RPMI8226 (cell line): ENCODE data around the gene PHF2.

Experiments used
- DNase-seq: peaks from one replicate; pipeline ENCODE4 v3.0.0-alpha.2; 2015

Gene PHF2

DNA sequence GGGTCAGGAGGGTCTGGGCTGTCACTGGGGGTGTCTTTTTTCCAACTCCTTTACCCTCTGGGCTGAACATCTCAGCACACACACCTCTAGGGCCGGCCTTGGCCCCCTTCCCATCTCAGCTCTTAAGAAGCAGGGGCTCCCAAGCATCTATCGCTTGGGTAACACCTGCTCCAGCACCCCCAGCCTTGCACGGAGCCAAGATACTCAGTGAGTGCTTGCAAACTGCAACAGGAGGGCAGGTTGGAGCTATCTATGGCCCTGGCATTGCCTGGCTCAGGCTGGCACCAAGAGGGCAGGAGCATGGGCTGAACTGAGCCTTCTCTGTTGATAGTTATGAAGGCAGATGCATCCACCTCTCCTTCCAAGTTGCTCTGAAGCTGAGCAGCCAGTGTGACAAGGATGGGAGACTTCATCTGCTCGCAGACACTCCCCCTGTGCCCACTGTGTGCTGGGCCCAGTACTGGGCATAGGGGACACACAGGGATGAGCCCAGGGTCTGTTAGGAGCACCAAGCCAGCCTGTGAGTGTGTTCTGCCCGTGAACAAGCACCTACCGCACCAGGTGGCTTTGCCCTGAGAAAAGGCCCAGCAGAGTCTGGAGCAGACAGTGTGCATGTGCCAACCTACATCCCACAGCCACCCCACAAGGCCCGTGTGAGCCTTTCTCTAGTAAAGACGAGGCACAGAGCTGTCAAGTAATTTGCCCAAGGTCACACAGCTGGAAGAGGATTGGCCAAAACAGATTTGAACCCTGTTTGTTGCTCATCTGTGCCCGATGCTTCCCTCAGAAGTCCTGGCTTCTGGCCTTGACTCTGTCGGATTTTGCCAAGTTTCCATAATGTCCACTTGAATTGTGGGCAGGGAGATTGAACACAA, 58.2 kb downstream of the PHF2 start:
- no peak for DNase-seq

DNA sequence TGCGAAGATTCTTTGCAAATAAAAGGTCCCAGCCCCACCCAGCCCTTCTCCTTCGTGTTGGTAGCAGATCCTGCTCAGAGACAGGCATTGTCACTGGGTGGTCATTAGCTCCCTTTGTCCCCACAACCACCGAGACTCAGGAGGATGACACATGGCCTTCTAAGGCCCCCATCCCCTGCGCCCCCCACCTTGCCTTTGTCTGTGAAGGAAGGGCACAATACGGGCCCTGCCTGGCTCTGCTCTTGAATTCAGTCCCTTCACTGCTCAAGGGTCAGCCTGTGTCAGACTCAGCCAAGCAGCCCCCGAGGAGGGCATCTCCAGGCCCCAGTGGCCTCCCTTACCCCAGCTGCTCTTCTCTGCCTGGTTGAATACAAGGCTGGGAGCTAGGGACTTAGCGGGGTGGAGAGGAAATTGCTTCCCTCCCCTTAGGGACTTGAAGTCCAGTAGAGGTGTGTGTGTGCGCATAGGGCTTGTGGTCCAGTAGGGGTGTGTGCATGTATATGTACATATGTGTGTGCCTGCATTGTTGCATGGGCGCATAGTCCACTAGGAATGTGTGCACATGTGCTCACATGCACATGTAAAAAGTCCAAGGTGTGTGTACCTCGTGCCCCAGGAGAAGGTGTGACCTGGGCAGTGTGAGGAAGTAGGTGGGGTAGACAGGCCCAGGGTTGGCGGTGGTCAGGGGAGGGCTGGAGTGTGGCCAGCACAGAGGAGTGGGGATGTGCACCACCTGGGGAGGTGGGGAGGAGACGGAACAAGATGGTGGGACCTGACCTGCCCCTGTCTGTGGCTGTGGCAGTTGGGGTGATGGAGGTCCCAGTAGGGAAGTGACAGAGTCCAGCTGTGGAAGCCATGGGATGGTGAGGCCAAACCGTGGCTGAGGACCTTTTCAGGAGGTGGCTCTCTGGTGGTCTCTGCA, 59.1 kb downstream of the PHF2 start:
- no peak for DNase-seq

DNA sequence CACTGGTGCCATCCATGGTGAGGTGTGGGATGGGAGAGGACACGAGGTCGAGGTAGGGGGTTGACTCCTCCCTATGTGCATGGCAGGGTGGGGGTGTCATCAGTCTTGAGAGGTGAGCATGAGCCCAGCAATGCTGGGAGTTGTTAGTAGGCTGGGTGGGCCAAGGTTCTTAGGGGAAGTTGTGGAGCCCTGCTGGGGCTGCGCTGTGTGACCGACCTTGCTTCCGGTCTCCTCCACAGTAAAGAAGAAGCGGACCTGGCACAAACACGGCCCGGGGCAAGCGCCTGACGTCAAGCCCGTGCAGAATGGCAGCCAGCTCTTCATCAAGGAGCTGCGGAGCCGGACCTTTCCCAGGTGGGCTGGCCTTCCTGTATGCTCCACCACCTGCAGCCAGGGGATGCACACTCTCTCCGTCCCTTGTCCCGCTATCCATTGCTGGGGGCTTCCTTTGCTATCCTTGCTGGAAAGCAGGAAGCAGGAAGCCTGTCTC, 59.8 kb downstream of the PHF2 start:
- DNase-seq: no peak

DNA sequence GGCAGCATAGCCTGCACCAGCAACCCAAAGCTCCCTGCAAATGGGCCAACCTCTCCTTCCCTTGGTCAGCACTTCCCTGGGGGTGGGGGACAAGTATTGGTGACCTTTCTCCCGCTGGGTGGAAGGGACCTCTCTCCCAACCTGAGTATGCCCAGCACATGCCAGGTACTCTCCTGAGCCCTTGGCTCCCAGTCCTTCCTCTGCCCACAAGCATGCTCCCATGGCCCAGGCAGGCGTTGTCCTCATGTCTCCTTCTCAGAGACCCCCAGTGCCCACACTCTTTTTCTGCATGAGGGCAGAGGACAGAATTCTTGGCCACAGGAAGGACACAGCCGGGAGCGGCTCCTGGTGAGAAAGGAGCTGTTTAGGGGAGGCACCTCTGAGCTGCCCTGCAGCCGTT, 60.3 kb downstream of the PHF2 start:
- no peak for DNase-seq

DNA sequence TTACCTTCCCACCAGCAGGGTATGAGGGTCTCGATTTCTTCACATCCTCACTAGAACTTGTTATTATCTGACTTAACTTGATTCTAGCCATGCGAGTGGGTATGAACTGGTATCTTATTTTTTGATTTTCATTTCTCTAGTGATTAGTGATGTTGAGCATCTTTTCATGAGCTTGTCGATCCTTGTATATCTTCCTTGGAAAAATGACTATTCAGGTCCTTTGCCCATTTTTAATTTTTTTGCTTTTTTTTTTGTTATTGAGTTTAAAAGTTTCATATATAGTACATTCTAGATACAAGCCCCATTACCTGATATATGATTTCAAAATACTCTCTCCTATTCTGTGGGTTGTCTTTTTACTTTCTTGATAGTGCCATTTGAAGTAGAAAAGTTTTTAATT, 61.5 kb downstream of the PHF2 start:
- DNase-seq: no peak

DNA sequence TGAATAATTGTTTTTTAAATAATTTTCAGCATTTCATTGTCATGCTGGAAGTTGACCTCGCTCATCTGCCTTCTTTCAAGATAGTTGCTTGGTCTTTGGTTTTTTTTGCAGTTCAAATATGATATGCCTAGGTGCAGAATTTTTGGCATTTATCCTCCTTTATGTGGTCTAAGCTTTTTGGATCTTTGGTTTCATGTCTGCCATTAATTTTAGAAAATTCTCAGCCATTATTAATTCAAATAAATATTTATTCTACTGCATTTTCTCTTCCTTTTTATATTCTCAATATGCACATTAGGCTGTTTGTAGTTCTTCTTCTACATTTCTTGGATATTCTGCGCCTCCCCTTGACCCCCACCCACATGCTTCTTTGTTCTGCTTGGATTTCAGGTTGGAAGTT, 63.6 kb downstream of the PHF2 start:
- DNase-seq: no peak

DNA sequence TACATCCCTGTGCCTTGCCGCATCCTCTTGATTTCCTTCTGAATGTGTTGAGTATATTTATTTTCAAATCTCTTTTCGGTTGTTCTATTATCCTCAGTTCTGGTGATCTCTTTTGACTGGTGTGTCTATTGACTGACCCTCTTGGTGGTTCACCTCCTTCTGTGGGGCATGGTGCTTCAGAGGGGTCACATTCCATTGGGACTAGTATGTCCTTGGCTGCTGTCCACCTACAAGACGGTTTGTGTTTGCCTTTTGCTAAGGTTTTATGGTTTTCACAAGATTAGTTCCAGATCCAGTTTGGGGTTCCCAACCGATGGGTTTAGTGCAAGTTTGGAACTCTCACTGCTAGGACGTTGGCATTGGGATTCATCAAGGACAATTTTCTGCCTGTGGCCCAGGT, 66.6 kb downstream of the PHF2 start:
- no peak for DNase-seq

DNA sequence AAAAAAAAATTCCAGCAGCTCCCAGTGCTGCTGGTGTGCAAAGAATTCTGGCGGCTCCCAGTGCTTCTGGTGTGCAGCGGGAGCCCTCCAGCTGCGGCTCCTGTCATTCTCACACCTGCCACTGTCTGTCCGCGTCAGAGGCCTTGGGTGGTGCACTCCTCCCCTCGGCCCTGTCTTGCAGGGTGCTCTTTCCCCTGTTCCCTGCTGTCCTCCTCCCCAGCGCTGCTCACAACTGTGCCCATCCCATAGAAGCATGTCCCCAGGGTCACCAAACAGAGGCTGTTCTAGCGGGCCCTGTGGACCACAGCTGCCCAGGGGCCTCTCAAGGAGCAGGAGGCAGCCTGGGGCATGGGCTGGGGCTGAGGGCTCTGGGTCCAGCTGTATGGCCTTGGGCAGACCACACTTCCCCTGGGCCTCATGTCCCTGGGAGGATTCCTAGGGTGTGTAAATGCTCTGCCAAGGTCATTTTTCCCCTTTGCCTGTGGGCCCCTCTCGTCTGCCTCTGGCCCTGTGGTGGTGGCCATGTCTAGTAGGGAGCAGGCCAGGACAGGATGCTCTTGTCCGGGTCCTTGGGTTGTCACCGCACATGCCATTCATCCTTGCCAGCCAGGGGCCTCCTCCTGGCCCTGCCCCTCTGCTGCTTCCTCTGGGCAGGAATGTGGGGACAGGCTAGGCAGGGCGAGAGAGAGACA, 68.2 kb downstream of the PHF2 start:
- DNase-seq: no peak

DNA sequence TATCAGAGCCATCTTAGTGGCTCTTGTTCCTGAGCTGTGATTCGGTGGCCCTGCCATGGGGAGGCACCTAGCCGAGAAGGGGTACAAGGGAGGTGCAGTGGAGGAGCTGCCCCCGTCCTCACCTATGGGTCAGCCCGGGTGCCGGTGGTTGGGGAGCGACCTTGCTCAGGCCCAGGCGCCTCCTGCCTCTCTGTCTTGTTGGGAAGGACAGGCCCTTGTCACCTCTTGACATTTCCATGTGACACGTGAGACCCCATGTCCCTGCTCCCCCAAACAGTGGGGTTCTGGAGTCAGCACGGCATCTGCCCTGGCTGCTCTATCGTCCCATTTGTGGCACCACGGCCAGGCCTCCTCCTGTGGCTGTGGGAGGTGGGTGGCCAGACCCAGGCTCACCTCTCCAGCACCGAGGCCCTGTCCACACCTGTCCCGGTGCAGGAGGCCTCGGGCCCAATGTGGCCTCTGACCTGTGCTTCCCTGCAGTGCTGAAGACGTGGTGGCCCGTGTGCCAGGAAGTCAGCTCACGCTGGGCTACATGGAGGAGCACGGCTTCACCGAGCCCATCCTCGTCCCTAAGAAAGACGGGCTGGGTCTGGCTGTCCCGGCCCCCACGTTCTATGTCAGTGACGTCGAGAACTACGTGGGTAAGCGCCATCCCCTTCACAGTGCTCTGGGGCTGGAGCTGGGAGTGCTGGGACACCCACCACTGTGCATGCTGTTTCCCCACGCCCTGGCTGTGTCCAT, 68.9 kb downstream of the PHF2 start:
- DNase-seq: no peak

DNA sequence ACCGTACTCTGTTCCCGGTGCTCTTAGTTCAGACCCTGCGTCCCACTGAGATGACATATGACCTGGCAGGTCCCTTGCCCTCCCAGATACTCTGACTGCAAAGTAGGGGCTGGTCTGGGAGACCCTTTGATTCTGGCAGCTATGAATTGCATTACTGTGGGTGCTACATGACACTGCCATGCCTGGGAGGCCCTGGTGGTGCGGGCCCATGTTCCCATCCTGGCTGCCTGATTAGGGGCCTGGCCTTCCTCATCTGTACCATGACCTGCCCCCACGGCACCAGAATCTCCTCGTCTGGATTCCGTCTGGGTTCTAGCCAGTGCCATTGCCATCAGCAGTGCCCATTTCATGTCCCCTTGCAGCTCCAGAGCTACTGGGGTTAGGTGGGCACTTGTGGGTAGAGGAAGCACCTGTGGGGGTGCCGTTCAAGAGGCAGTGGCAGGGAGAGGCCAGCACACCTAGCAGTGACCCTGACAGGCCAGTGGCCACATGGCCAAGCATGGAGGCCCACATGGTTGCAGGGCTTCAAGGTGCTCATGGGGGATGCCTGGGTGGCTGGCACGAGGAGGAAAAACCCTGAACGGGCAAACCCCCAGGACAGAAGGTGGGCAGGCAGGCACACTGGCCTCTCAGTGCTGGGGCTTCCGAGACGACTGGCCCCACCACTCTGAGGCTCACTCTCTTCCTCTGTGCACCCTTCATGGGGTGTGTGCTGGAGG, 69.7 kb downstream of the PHF2 start:
- DNase-seq: no peak

DNA sequence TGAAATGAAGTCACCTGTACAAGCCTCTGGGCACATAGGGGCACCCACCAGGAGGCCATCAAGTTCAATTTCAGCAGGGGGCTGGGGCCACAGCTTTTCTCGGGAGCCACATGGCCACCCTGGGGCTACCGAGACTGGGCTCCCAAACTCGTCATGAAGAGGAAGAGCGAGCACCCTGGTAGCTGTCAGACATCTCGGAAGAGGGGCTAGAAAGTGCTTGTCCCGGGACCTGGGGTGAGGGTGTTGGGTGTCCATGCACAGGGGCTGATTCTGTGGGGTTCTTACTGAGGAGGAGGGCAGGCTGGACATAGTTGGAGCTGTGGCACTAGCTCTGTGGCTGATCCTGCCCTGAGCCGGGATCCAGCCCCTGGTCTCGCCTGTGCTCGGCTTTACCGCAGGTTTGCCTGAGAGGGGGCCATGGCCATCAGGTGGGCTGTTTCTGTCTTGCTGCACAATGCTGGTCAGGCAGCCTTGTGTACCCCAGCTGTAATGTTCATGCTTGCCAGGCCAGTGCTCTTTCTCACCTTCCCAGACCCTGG, 70.3 kb downstream of the PHF2 start:
- no peak for DNase-seq

DNA sequence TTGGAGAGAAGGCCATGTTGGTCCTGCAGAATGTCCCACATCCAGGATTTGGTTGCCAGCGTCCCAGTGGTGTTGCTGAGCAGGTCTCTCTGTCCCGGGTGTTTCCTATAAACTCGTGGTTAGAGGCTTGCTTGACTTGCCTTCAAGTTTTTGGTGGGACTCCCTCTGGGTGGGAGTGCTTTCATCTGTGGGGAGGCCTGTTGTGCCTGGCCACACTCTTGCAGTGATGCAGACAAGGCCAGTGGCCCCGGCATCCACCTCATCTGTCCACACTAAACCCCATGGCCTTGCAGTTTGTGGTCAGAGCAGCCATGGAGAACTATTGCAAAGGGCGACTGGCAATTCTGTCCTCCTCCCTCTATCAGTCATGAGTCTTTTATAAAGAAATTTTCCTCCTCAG, 71.8 kb downstream of the PHF2 start:
- no peak for DNase-seq

DNA sequence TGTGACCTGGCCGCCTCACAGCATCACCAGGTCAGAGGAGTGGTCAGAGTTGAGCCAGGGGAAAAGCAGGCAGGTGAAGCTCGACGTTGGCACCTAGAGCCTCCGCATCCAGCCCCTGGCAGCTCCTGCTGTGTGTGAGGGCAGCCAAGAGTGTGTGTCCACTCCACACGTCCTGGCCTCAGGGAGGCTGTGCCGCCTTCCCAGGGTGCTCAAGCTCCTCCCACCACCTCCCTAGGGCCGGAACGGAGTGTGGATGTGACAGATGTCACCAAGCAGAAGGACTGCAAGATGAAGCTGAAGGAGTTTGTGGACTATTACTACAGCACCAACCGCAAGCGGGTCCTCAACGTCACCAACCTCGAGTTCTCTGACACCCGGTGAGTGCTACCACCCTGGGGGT, 72.5 kb downstream of the PHF2 start:
- DNase-seq: no peak

DNA sequence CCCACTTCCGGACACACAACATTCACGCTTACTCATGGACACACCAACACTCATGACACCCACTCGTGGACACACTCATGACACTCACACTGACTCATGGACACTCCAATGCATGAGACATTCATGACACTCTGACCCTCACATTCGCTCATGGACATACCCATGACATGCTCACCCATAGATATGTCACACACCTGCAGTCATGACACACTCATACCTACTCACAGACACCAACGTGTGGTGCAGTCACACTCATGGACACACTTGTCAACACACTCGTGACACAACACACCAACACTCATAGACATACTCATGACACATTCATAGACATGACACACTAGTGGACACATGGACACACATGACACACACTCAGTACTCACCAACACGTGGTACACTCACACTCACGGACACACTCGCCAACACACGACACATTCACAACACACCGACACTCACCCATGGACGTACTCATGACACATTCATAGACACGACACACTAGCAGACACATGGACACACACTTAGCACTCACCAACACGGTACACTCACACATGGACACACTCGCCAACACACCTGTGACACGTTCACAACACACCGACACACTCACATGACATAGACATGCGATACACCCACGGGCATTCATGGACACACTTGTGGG, 73.4 kb downstream of the PHF2 start:
- no peak for DNase-seq

DNA sequence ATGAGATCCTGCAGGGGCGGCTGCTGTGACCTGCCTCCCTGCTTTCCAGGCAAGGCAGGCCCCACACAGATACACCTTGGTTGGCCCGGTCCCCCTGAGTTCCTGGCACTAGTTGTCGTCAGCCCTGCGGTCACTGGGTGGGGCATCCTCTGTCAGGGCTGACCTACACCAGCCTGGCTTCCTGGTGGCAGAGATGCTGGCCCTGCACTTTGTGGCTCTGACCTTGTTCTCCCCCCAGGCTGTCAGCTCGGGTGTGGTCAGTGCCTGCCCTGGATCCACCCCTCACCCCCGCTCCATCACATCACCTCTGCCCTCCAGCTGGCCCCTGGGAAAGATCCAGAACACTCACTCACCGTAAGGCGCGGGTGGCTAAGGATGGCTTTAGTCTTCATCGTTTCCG, 74.1 kb downstream of the PHF2 start:
- DNase-seq: no peak

DNA sequence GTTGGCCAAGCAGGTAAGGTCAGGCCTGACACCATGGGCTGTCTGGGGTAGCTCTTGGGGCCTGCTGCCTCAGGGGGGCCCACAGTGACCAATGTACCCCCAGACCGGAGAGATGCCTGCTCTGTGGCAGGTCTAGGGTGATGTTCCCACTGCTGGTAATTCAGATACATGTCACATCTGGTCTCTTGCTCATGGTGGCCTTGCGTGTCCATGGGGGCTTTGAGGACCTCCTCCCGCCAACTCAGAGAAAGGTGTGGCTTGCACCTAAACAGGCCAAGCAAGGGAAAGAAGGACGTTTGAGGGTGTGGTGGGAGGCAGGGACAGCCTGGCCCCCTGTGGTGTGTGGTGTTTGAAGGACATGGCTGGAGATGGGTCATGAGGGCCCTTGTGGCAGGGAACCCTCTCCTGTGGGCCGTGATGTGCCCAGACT, 75.2 kb downstream of the PHF2 start:
- no peak for DNase-seq

DNA sequence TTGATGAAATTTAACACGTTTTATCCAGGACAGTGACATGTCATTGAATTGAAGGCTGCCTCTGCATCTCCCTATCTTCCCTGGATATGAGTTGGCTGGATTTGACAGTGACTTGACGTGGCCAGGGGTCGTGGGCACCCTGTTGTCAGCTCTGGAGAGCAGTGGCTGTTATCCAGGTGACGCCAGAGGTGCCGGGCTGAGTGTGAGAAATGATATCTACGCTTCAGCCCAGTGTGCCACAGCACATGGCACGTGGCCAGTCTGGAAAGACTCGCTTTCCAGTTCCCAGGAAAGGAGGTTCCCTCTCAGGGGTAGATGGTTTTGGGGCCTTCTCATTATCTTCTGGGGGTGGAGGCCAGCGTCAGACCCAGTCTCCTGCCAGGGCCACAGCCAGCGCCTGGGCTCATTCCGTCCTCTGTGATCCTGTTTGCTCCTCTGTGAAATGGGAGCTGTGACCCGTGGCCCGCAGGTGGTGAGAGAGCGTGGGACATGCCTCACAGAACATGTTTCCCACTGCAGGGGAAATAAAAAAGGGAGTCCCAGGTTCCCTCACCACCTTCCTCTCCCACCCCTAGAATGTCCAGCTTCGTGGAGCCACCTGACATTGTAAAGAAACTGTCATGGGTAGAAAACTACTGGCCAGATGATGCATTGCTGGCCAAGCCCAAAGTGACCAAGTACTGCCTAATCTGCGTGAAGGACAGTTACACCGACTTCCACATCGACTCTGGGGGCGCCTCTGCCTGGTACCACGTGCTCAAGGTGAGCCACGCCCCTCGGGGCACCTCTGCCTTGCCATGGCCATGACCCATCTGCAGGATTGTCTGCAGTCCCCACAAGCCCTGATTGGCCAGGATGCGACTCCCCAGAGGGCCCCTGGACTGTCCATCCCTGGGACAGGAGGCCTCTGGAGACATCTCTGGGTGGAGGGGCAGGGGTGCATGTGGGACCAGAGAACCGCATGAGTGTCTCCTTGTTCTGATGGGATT, 76.5 kb downstream of the PHF2 start:
- DNase-seq: no peak

DNA sequence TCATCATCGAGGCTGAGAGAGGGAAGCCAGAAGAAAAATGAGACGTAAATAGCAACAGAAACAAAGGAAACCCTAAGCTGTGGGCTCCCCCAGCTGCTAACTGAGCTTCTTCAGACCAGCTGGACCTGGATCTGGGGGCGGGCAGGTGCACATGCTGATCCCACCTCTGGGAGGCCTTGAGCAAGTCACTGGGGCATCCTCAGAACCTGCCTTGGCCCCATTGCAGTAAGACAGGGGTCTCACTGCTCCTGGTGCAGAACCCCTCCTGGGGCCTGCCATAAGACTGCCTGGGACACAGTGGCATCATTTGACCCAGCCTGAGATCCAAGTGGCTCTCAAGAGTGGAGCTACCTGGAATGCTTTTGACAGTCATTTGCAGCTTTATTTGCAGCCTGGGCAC, 77.4 kb downstream of the PHF2 start:
- no peak for DNase-seq

DNA sequence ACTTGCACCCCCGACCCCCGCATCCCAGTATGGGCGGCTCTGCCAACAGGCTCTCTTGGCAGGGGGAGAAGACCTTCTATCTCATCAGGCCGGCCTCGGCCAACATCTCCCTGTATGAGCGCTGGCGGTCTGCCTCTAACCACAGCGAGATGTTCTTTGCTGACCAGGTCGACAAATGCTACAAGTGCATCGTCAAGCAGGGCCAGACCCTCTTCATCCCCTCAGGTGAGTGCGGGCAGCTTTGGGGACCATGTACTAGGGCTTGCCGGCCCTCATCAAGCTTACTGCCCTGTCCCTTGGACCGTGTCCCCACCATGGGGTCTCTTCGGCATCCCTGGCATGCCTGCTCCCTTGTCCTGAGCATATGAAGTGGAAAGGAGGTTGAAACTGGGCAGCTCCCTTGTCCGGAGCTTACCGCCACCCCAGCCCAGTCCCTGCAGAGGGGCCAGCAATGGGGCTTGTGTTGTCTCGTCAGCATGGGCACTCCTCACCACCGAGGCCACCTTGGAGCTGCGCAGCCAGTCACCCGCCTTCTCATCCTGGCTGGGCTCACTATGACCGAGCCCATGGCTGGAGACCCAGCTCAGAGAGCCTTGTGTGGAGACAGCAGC, 78.1 kb downstream of the PHF2 start:
- DNase-seq: no peak
